OCI-M1 (cell line): ENCODE measurements around the gene NOCT.
"Not testable (repeated sequence)": the region's sequence is repeated elsewhere in the genome, so short reads cannot be mapped to it uniquely, and the experiment has no call there.

Experiments used
- DNase-seq: peaks from one replicate; lab custom pipeline; 2025; lab: John Stamatoyannopoulos, UW

Gene NOCT

GRCh38 chr4:139015269-139015947 is at the start of gene NOCT:
Gene NOCT, plus strand, starts transcription at chr4:139015781. Its CDS starts 201 bp downstream, at chr4:139015982.
- peak; percentile 96 for DNase-seq

- DNase-seq, result no peak
These were observed 48.3 kb upstream of the NOCT start for GRCh38 chr4:138967313-138967712.

- DNase-seq, result peak; percentile 61
These were observed 42.4 kb upstream of the NOCT start for GRCh38 chr4:138972956-138973801.

- DNase-seq, result no peak
These were observed 40.4 kb upstream of the NOCT start for GRCh38 chr4:138975225-138975624.

- no peak for DNase-seq
These were observed 39.1 kb upstream of the NOCT start for GRCh38 chr4:138976526-138976925.

- no peak for DNase-seq
These were observed 38.1 kb upstream of the NOCT start for GRCh38 chr4:138977524-138977923.

- no peak for DNase-seq
These were observed 37.5 kb upstream of the NOCT start for GRCh38 chr4:138978028-138978585.

- no peak for DNase-seq
These were observed 37.0 kb upstream of the NOCT start for GRCh38 chr4:138978600-138978999.

- DNase-seq, result no peak
These were observed 35.8 kb upstream of the NOCT start for GRCh38 chr4:138979742-138980141.

GRCh38 chr4:138981930-138982390 is 33.6 kb upstream of the NOCT start:
- peak; percentile 62 for DNase-seq

GRCh38 chr4:138982754-138983153 is 32.8 kb upstream of the NOCT start:
- no peak for DNase-seq

GRCh38 chr4:138983690-138984089 is 31.9 kb upstream of the NOCT start:
- DNase-seq, result no peak

GRCh38 chr4:138984647-138985046 is 30.9 kb upstream of the NOCT start:
- no peak for DNase-seq

- DNase-seq, result no peak
These were observed 22.9 kb upstream of the NOCT start for GRCh38 chr4:138992676-138993075.

GRCh38 chr4:138996090-138996489 is 19.5 kb upstream of the NOCT start:
- no peak for DNase-seq

- DNase-seq, result no peak
These were observed 15.9 kb upstream of the NOCT start for GRCh38 chr4:138999666-139000065.

GRCh38 chr4:139000134-139000533 is 15.4 kb upstream of the NOCT start:
- not testable (repeated sequence) for DNase-seq

- DNase-seq, result not testable (repeated sequence)
These were observed 14.2 kb upstream of the NOCT start for GRCh38 chr4:139001430-139001829.

GRCh38 chr4:139003668-139004067 is 11.9 kb upstream of the NOCT start:
- not testable (repeated sequence) for DNase-seq

GRCh38 chr4:139005774-139006173 is 9.8 kb upstream of the NOCT start:
- DNase-seq, result no peak

- DNase-seq, result no peak
These were observed 7.9 kb upstream of the NOCT start for GRCh38 chr4:139007640-139008039.

- not testable (repeated sequence) for DNase-seq
These were observed 7.3 kb upstream of the NOCT start for GRCh38 chr4:139008278-139008677.

- DNase-seq, result no peak
These were observed 5.9 kb upstream of the NOCT start for GRCh38 chr4:139009702-139010101.
